SK-N-SH treated with all-trans-retinoic acid at 6 μM for 48 hours (cell line): Measurements from ENCODE around the gene CD300A.
"Not testable (repeated sequence)": the region's sequence is repeated elsewhere in the genome, so short reads cannot be mapped to it uniquely, and the experiment has no call there.

ENCODE experiments used
- CREB5 ChIP-seq: fragments of 250-450 bp; sonication (Bioruptor Pico); IDR thresholded peaks from 2 replicates; pipeline ENCODE4 v1.5.1; 2020; ENCODE audit warnings: low read depth, mild to moderate bottlenecking, moderate library complexity
- GLIS3 ChIP-seq: fragments of 250-450 bp; sonication (Bioruptor Pico); IDR thresholded peaks from 2 replicates; pipeline ENCODE4 v1.5.0; 2020; ENCODE audit warnings: mild to moderate bottlenecking, moderate library complexity
- POU6F1 ChIP-seq: fragments of 250-450 bp; sonication (Bioruptor Pico); IDR thresholded peaks from 2 replicates; pipeline ENCODE4 v1.8.0; 2021; ENCODE audit warnings: low read depth, mild to moderate bottlenecking, moderate library complexity, borderline replicate concordance
- TCF4 ChIP-seq: fragments of 250-450 bp; sonication (Bioruptor Pico); IDR thresholded peaks from 2 replicates; pipeline ENCODE4 v1.8.0; 2021; ENCODE audit warnings: mild to moderate bottlenecking, moderate library complexity, borderline replicate concordance
- ZNF70 ChIP-seq: fragments of 450-650 bp; formaldehyde crosslinking; IDR thresholded peaks from 2 replicates; pipeline ENCODE4 v1.5.0; 2020; ENCODE audit warnings: mild to moderate bottlenecking, moderate library complexity

GRCh38 chr17:74488276-74488675 is 21.8 kb downstream of the CD300A start:
- not testable (repeated sequence) for TF ChIP-seq POU6F1; TCF4 (CRISPR knock-in tag); ZNF70 (CRISPR knock-in tag); CREB5 (CRISPR knock-in tag); GLIS3 (CRISPR knock-in tag)
